ENCODE measurements around the gene VTN.

VTN gene

DNA sequence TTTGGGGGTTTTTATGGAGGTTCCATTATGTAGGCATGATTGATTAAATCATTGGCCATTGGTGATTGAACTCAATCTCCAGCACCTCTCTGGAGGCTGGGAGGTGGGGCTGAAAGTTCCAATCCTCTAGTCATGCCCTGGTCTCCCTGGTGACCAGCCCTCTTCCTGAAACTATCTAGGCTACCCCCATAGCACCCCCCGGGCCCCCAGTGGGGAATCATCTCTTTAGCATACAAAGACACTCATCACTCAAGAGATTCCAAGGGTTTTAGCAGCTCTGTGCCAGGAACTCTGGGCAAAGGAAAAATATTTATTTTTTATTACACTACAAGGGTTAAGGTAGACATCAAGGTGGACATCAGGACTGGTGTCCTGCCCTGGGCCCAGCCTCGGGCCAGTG is 25.3 kb upstream of the VTN start:
- H3K14ac ChIP-seq (ENCODE audit: low read length), result no peak overlapping the region
- peaks cover 17 to 18% of the 10 kb centered on the region in 2 experiments for H3K4me1 ChIP-seq (ENCODE audit: control insufficient read depth in 1 of 2, insufficient read depth in 2 of 2, low read length in 2 of 2)
- no peak overlapping the region for H4K91ac ChIP-seq (ENCODE audit: low read depth, low read length)
- H2BK5ac ChIP-seq (ENCODE audit: low read depth, low read length, poor library complexity), result no peak overlapping the region
- no peaks in the 10 kb centered on the region for H3K36me3 ChIP-seq (ENCODE audit: control insufficient read depth in 1 of 2, insufficient read depth in 2 of 2, low read length in 2 of 2)
- no peak overlapping the region for H2BK120ac ChIP-seq (ENCODE audit: insufficient read depth, low read length, poor library complexity)
- H2AK5ac ChIP-seq (ENCODE audit: low read length), result no peak overlapping the region
- DNase-seq, result no peak
- no peak overlapping the region for H3K4ac ChIP-seq (ENCODE audit: low read depth, low read length)
- no peaks in the 10 kb centered on the region for H3K79me2 ChIP-seq (ENCODE audit: control insufficient read depth, insufficient read depth, low read length, poor library complexity)
- H4K8ac ChIP-seq (ENCODE audit: low read depth, low read length), result no peak overlapping the region
- H4K12ac ChIP-seq (ENCODE audit: low read depth, low read length), result no peak overlapping the region
- H3K4me3 ChIP-seq (ENCODE audit: low read depth, low read length), result no peak overlapping the region
- H3K79me1 ChIP-seq (ENCODE audit: low read length), result peaks cover 3% of the 10 kb centered on the region
- H3K27me3 ChIP-seq (ENCODE audit: insufficient read depth, low read length), result no peaks in the 10 kb centered on the region
- H2BK12ac ChIP-seq (ENCODE audit: low read length), result peak overlapping the region; percentile 6
- no peak overlapping the region for H3K18ac ChIP-seq (ENCODE audit: low read length)
- no peak overlapping the region for H2AFZ ChIP-seq (ENCODE audit: insufficient read depth, low read length, poor library complexity)
- no peak overlapping the region for H3K4me2 ChIP-seq (ENCODE audit: low read length)
- no CpG with 5 or more reads among the region's 2 CpGs for WGBS (ENCODE audit: extremely low coverage, insufficient coverage, insufficient read length)
- H3K9ac ChIP-seq (ENCODE audit: low read length), result no peak overlapping the region
- H3K23ac ChIP-seq (ENCODE audit: low read length), result no peak overlapping the region
- no peak overlapping the region for H3K27ac ChIP-seq (ENCODE audit: low read depth, low read length)
- no peaks in the 10 kb centered on the region for H3K9me3 ChIP-seq (ENCODE audit: insufficient read depth, low read depth, low read length)

DNA sequence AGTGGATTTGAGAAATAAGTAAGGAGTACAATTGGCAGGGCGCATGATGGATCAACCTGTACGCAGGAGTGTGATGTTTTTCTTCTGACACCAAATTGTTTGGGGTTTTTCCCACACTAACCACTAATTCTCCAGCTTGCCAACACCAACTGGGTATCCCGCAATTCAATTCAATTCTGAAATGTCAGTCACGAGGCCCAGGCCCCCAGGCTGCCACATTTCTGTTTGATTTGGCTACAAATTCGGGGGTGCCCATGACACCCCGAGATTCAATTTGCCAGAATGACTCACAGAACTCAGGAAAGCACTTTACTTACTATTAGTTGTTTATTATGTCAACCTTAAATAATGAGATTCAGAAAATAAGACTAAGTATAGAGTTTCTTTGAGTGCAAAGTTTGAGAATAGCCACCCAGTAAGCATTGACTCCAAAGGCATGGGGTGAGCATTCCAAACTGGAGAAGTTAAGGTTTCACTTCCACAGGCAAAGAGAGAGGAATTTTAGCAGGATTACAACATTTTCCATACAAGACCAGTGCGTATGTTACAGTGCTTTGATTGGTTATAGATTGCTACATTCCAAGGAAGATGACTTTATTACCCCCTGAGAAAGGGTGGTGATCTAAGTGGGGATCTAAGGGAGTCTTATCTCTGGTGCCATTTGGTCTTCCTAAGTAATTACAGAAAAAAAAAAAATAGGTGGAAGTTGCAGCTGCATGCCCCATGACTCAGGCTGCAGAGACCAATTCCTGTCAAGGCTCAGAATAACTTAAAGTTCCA is 24.4 kb upstream of the VTN start:
- H4K91ac ChIP-seq (ENCODE audit: low read depth, low read length), result no peak overlapping the region

DNA sequence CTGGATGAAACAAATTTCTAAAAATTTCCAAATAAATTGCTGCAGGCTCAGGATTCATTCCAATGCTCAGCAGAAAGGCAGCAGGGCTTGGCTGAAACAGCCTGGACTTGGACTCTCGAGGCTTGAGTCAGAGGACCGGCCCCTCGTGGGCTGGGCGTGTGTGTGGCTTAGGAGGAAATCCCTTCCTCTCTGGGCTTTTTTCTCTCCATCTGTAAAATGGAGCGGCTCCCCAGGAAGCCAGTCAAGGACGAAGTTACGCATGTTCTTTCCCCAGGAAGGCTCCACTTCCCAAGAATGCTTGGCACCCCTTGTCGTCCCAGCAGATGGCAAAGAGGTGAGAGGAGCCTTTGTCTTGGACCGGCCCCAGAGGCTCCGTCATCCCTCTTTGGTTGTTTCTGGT is 22.4 kb upstream of the VTN start:
- Histone ChIP-seq H3K79me1 (ENCODE audit: low read length) (peaks cover 3% of the 10 kb centered on the region), H3K36me3 (ENCODE audit: control insufficient read depth in 1 of 2, insufficient read depth in 2 of 2, low read length in 2 of 2) (no peaks in the 10 kb centered on the region), H4K12ac (ENCODE audit: low read depth, low read length) (no peak overlapping the region), H3K27me3 (ENCODE audit: insufficient read depth, low read length) (no peaks in the 10 kb centered on the region), H3K18ac (ENCODE audit: low read length) (no peak overlapping the region), H2AFZ (ENCODE audit: insufficient read depth, low read length, poor library complexity) (no peak overlapping the region), H3K4me1 (ENCODE audit: control insufficient read depth in 1 of 2, insufficient read depth in 2 of 2, low read length in 2 of 2) (peaks cover 14 to 16% of the 10 kb centered on the region in 2 experiments), H2AK5ac (ENCODE audit: low read length) (no peak overlapping the region), H3K14ac (ENCODE audit: low read length) (no peak overlapping the region), H2BK120ac (ENCODE audit: insufficient read depth, low read length, poor library complexity) (no peak overlapping the region), H3K79me2 (ENCODE audit: control insufficient read depth, insufficient read depth, low read length, poor library complexity) (no peaks in the 10 kb centered on the region), H4K91ac (ENCODE audit: low read depth, low read length) (no peak overlapping the region), H2BK12ac (ENCODE audit: low read length) (no peak overlapping the region), H3K9ac (ENCODE audit: low read length) (no peak overlapping the region), H3K9me3 (ENCODE audit: insufficient read depth, low read depth, low read length) (no peaks in the 10 kb centered on the region), H3K27ac (ENCODE audit: low read depth, low read length) (no peak overlapping the region), H3K4ac (ENCODE audit: low read depth, low read length) (no peak overlapping the region), H3K4me3 (ENCODE audit: low read depth, low read length) (no peak overlapping the region), H3K4me2 (ENCODE audit: low read length) (no peak overlapping the region), H4K8ac (ENCODE audit: low read depth, low read length) (no peak overlapping the region), H3K23ac (ENCODE audit: low read length) (no peak overlapping the region), H2BK5ac (ENCODE audit: low read depth, low read length, poor library complexity) (no peak overlapping the region)
- WGBS (ENCODE audit: extremely low coverage, insufficient coverage, insufficient read length), result no CpG with 5 or more reads among the region's 10 CpGs
- no peak for DNase-seq

More for the DNA sequence above, 24.4 kb upstream of the VTN start:
- Histone ChIP-seq H2BK120ac (ENCODE audit: insufficient read depth, low read length, poor library complexity) (no peak overlapping the region), H3K4ac (ENCODE audit: low read depth, low read length) (no peak overlapping the region), H3K27ac (ENCODE audit: low read depth, low read length) (no peak overlapping the region), H2AK5ac (ENCODE audit: low read length) (no peak overlapping the region), H3K9ac (ENCODE audit: low read length) (no peak overlapping the region), H2BK5ac (ENCODE audit: low read depth, low read length, poor library complexity) (no peak overlapping the region), H3K9me3 (ENCODE audit: insufficient read depth, low read depth, low read length) (no peaks in the 10 kb centered on the region), H3K79me2 (ENCODE audit: control insufficient read depth, insufficient read depth, low read length, poor library complexity) (no peaks in the 10 kb centered on the region), H3K79me1 (ENCODE audit: low read length) (peaks cover 3% of the 10 kb centered on the region), H3K27me3 (ENCODE audit: insufficient read depth, low read length) (no peaks in the 10 kb centered on the region), H3K23ac (ENCODE audit: low read length) (no peak overlapping the region), H2AFZ (ENCODE audit: insufficient read depth, low read length, poor library complexity) (no peak overlapping the region), H4K12ac (ENCODE audit: low read depth, low read length) (no peak overlapping the region), H3K36me3 (ENCODE audit: control insufficient read depth in 1 of 2, insufficient read depth in 2 of 2, low read length in 2 of 2) (no peaks in the 10 kb centered on the region), H3K4me2 (ENCODE audit: low read length) (no peak overlapping the region), H4K8ac (ENCODE audit: low read depth, low read length) (no peak overlapping the region), H3K14ac (ENCODE audit: low read length) (no peak overlapping the region), H3K4me1 (ENCODE audit: control insufficient read depth in 1 of 2, insufficient read depth in 2 of 2, low read length in 2 of 2) (peaks cover 17 to 18% of the 10 kb centered on the region in 2 experiments), H2BK12ac (ENCODE audit: low read length) (no peak overlapping the region), H3K18ac (ENCODE audit: low read length) (no peak overlapping the region), H3K4me3 (ENCODE audit: low read depth, low read length) (no peak overlapping the region)
- no CpG with 5 or more reads among the region's 7 CpGs for WGBS (ENCODE audit: extremely low coverage, insufficient coverage, insufficient read length)
- DNase-seq, result peak in 1 of 2 donors; percentile 49

DNA sequence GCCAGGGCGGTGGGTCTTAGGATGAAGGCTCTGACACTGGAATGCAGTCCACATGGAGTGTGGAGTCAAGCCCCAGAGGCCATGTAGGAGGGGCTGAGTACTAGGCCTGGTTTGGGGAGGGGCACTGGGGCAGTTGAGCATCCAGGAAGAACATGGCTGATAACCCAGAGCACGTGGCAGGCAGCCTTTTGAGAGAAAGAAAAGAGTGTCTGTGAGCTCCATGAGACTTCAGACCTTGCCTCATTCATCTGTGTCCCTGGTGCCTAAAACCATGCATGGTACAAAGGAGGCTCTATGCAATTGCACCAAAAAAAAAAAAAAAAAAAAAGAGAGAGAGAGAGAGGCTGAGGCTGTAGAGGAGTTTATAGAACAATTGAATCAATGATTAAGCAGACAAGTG is 21.3 kb upstream of the VTN start:
- Histone ChIP-seq H2AK5ac (ENCODE audit: low read length) (no peak overlapping the region), H2AFZ (ENCODE audit: insufficient read depth, low read length, poor library complexity) (no peak overlapping the region), H2BK120ac (ENCODE audit: insufficient read depth, low read length, poor library complexity) (no peak overlapping the region), H2BK12ac (ENCODE audit: low read length) (no peak overlapping the region), H2BK5ac (ENCODE audit: low read depth, low read length, poor library complexity) (no peak overlapping the region), H3K36me3 (ENCODE audit: control insufficient read depth in 1 of 2, insufficient read depth in 2 of 2, low read length in 2 of 2) (no peaks in the 10 kb centered on the region), H3K27ac (ENCODE audit: low read depth, low read length) (no peak overlapping the region), H4K91ac (ENCODE audit: low read depth, low read length) (no peak overlapping the region), H3K9ac (ENCODE audit: low read length) (no peak overlapping the region), H3K18ac (ENCODE audit: low read length) (no peak overlapping the region), H3K27me3 (ENCODE audit: insufficient read depth, low read length) (no peaks in the 10 kb centered on the region), H3K4me2 (ENCODE audit: low read length) (no peak overlapping the region), H4K12ac (ENCODE audit: low read depth, low read length) (no peak overlapping the region), H3K79me2 (ENCODE audit: control insufficient read depth, insufficient read depth, low read length, poor library complexity) (no peaks in the 10 kb centered on the region), H3K9me3 (ENCODE audit: insufficient read depth, low read depth, low read length) (no peaks in the 10 kb centered on the region), H3K23ac (ENCODE audit: low read length) (no peak overlapping the region), H3K79me1 (ENCODE audit: low read length) (peaks cover 3% of the 10 kb centered on the region), H3K4me3 (ENCODE audit: low read depth, low read length) (no peak overlapping the region), H4K8ac (ENCODE audit: low read depth, low read length) (no peak overlapping the region), H3K14ac (ENCODE audit: low read length) (no peak overlapping the region), H3K4ac (ENCODE audit: low read depth, low read length) (no peak overlapping the region), H3K4me1 (ENCODE audit: control insufficient read depth in 1 of 2, insufficient read depth in 2 of 2, low read length in 2 of 2) (peaks cover 10 to 11% of the 10 kb centered on the region in 2 experiments)
- DNase-seq, result no peak
- WGBS (ENCODE audit: extremely low coverage, insufficient coverage, insufficient read length), result no CpG with 5 or more reads among the region's 2 CpGs
